HepG2 (cell line): ENCODE measurements around the gene TRPT1. TPM values are rescaled to one million over a fixed set of nuclear protein-coding genes. Genes with fewer than 3 reads are reported as not detected.

ENCODE experiments used
- LCORL ChIP-seq, 2 experiments: fragments of 450-650 bp in 1 of 2; sonication (generic) in 1 of 2; formaldehyde crosslinking in 1 of 2; IDR thresholded peaks; 2 replicates each; pipeline versions ENCODE4 v1.5.0 to v1.6.1; 2017 to 2020; ENCODE audit warnings: antibody characterized with exemption in 1 of 2, missing genetic modification reagents in 1 of 2
- POLR2G ChIP-seq: fragments of 200-400 bp; formaldehyde crosslinking; IDR thresholded peaks from 2 replicates; pipeline ENCODE4 v1.6.1; 2018; ENCODE audit warnings: mild to moderate bottlenecking, low read depth, low read length, moderate library complexity
- TEAD3 ChIP-seq: optimal IDR thresholded peaks from 2 replicates; pipeline ENCODE3; 2016; ENCODE audit warnings: borderline replicate concordance
- ZBTB40 ChIP-seq, 2 experiments: fragments of 450-650 bp in 1 of 2; sonication (generic) in 1 of 2; formaldehyde crosslinking in 1 of 2; IDR thresholded peaks; 2 replicates each; pipeline versions ENCODE4 v1.6.1 to v1.8.0; 2016 to 2022; ENCODE audit warnings: antibody characterized with exemption in 1 of 2, mild to moderate bottlenecking in 1 of 2, missing genetic modification reagents in 1 of 2
- ZNF124 ChIP-seq: sonication (generic); formaldehyde crosslinking; IDR thresholded peaks from 2 replicates; pipeline ENCODE4 v1.4.0; 2020; ENCODE audit warnings: missing genetic modification reagents
- ZNF230 ChIP-seq: sonication (generic); formaldehyde crosslinking; IDR thresholded peaks from 2 replicates; pipeline ENCODE4 v1.4.0; 2020; ENCODE audit warnings: mild to moderate bottlenecking, missing genetic modification reagents
- ZNF33B ChIP-seq: sonication (generic); formaldehyde crosslinking; IDR thresholded peaks from 2 replicates; pipeline ENCODE4 v1.5.1; 2020; ENCODE audit warnings: mild to moderate bottlenecking, missing genetic modification reagents
- ZNF431 ChIP-seq: sonication (generic); formaldehyde crosslinking; IDR thresholded peaks from 2 replicates; pipeline ENCODE4 v1.9.0; 2022; ENCODE audit warnings: missing genetic modification reagents, low read depth, mild to moderate bottlenecking, borderline replicate concordance
- ZNF597 ChIP-seq: sonication (generic); formaldehyde crosslinking; IDR thresholded peaks from 2 replicates; pipeline ENCODE4 v1.5.0; 2020; ENCODE audit warnings: missing genetic modification reagents
- ZNF777 ChIP-seq: sonication (generic); formaldehyde crosslinking; IDR thresholded peaks from 2 replicates; pipeline ENCODE4 v1.4.0; 2020; ENCODE audit warnings: missing genetic modification reagents
- polyA plus RNA-seq, 8 experiments: library from polyadenylated mRNA; depleted of rRNA in 3 of 8; stranded (reverse) in 7 of 8; unstranded in 1 of 8; fragments of >200 nt; fragmentation: Illumina TruSeq in 4 of 8; extraction: Trizol in 4 of 8; gene quantifications; 2 replicates each; pipeline versions ENCODE4 v1.2.1 to v1.2.3, GENCODE V29; 2011 to 2016; ENCODE audit warnings: low read depth in 4 of 8, missing spikeins in 1 of 8, mixed read lengths in 1 of 8; ENCODE audit not compliant: insufficient read depth in 1 of 8
- total RNA-seq, 5 experiments: library from RNA; depleted of rRNA; stranded (reverse); fragments of >200 nt; fragmentation: Illumina TruSeq; extraction: Trizol; gene quantifications; 2 replicates each; pipeline ENCODE4 v1.2.3, GENCODE V29; 2016; ENCODE audit warnings: low read depth in 1 of 5
- TF ChIP-seq, protein P1 (sequence below): sonication (generic); IDR thresholded peaks from 2 replicates; pipeline ENCODE4 v1.6.1; 2016; ENCODE audit warnings: low read depth, borderline replicate concordance
- TF ChIP-seq, protein P2 (sequence below), 2 experiments: IDR thresholded peaks; 2 replicates each; pipeline ENCODE4 v1.6.1; 2011 to 2012; ENCODE audit warnings: low read length in 2 of 2, borderline replicate concordance in 1 of 2, low read depth in 1 of 2, mild to moderate bottlenecking in 1 of 2, moderate library complexity in 1 of 2

TRPT1 gene
- total and polyA plus RNA-seq, 2 of the 13 experiments (the other 11 are each of a cell fraction or from before 2014, with no cell fraction given): 24.8 to 40.7 TPM

DNA sequence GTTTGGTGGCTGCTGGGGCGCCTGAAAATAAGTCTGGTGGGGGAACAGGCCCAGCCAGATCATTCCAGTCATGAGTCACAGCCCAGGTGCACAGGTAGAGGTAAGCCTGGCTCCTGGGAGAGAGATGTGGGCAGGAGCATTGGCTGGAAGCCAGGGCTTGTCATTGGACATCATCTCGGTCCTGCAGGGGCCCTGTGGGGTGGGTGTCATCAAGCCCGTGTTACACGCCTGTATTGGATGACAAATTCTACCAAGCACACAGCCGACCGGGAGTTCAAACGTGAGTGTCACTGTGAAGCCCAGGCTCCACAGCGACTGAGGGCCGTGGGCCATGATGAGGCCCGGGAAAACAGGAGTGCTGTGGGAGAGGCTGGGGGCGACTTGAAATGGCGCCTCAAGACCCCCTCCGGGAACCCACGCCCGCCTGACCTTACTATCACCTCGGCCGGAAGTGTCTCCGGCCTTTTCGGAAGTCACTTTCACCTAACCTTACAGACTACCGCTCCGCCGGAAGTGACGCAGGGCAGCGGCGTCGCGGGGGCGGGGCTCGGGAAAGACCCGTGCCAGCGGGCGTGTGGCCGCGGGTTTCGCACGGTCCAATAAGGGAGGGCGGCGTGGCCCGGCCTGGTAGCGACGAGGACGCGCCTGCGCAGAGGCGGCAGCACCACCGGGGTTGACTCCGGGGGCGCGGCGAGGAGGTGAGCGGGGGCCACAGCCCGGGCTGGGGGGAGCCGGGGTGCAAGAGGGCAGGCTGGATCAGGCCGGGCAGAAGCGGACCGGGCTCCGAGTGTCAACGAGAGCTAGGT lies 14.7 kb upstream of the TRPT1 start, which contains the start of gene FKBP2 (continued):
- TF ChIP-seq ZNF431 (CRISPR knock-in tag): 0 out of 2 replicates have a peak, but pooled peaks have one; percentile 22
- TF ChIP-seq LCORL (IDR thresholded peaks at IDR 0.05): no peak
- peak; percentile 49; the same call in 1 of the 2 replicates for TF ChIP-seq LCORL (CRISPR knock-in tag; IDR thresholded peaks at IDR 0.05)
- TF ChIP-seq TEAD3: peak; percentile 37
- TF ChIP-seq ZBTB40 (IDR thresholded peaks at IDR 0.05): peak; percentile 61
- TF ChIP-seq ZBTB40 (CRISPR knock-in tag; IDR thresholded peaks at IDR 0.05): no peak
- peak; percentile 96 for TF ChIP-seq POLR2G
- peak; percentile 40; the same call in 1 of the 2 replicates for TF ChIP-seq ZNF33B
- TF ChIP-seq ZNF777: 0 out of 2 replicates have a peak, but pooled peaks have one; percentile 36
- TF ChIP-seq, protein P1, sequence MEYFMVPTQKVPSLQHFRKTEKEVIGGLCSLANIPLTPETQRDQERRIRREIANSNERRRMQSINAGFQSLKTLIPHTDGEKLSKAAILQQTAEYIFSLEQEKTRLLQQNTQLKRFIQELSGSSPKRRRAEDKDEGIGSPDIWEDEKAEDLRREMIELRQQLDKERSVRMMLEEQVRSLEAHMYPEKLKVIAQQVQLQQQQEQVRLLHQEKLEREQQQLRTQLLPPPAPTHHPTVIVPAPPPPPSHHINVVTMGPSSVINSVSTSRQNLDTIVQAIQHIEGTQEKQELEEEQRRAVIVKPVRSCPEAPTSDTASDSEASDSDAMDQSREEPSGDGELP: peak; percentile 10; the same call in 1 of the 2 replicates
- TF ChIP-seq ZNF230 (CRISPR knock-in tag): peak; percentile 56; the same call in 1 of the 2 replicates
- TF ChIP-seq ZNF597: no peak
- TF ChIP-seq, protein P2, sequence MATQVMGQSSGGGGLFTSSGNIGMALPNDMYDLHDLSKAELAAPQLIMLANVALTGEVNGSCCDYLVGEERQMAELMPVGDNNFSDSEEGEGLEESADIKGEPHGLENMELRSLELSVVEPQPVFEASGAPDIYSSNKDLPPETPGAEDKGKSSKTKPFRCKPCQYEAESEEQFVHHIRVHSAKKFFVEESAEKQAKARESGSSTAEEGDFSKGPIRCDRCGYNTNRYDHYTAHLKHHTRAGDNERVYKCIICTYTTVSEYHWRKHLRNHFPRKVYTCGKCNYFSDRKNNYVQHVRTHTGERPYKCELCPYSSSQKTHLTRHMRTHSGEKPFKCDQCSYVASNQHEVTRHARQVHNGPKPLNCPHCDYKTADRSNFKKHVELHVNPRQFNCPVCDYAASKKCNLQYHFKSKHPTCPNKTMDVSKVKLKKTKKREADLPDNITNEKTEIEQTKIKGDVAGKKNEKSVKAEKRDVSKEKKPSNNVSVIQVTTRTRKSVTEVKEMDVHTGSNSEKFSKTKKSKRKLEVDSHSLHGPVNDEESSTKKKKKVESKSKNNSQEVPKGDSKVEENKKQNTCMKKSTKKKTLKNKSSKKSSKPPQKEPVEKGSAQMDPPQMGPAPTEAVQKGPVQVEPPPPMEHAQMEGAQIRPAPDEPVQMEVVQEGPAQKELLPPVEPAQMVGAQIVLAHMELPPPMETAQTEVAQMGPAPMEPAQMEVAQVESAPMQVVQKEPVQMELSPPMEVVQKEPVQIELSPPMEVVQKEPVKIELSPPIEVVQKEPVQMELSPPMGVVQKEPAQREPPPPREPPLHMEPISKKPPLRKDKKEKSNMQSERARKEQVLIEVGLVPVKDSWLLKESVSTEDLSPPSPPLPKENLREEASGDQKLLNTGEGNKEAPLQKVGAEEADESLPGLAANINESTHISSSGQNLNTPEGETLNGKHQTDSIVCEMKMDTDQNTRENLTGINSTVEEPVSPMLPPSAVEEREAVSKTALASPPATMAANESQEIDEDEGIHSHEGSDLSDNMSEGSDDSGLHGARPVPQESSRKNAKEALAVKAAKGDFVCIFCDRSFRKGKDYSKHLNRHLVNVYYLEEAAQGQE (IDR thresholded peaks at IDR 0.05; ENCODE audit: borderline replicate concordance in 1 of 2, low read depth in 1 of 2, low read length in 2 of 2): peak in 1 of 2 experiments; percentile 71; a peak in 1 of 4 replicates
- TF ChIP-seq ZNF124 (CRISPR knock-in tag): 0 out of 2 replicates have a peak, but pooled peaks have one; percentile 62
